Nephron (organoid): ENCODE measurements around the gene KIF7.

Experiments
- H3K27ac Mint-ChIP-seq, 3 experiments: 2 replicates each; pipeline ENCODE4 v1.8.0; 2020; ENCODE audit warnings: mixed read lengths in 3 of 3, mild to moderate bottlenecking in 2 of 3, moderate library complexity in 1 of 3
- H3K27me3 Mint-ChIP-seq: 2 replicates; pipeline ENCODE4 v1.8.0; 2021; ENCODE audit warnings: low read depth, mild to moderate bottlenecking, moderate library complexity, mixed read lengths
- H3K36me3 Mint-ChIP-seq: 2 replicates; pipeline ENCODE4 v1.8.0; 2020; ENCODE audit warnings: low read depth, mixed read lengths
- H3K4me1 Mint-ChIP-seq: 2 replicates; pipeline ENCODE4 v1.8.0; 2020; ENCODE audit warnings: mixed read lengths
- H3K4me3 Mint-ChIP-seq, 3 experiments: 2 replicates each; pipeline ENCODE4 v1.8.0; 2020; ENCODE audit warnings: mild to moderate bottlenecking in 3 of 3, mixed read lengths in 3 of 3, moderate library complexity in 2 of 3
- H3K9me3 Mint-ChIP-seq: 2 replicates; pipeline ENCODE4 v1.8.0; 2020; ENCODE audit warnings: mixed read lengths
- TF ChIP-seq, protein P1 (sequence below), 3 experiments: fragments of 200-600 bp; sonication (generic); IDR thresholded peaks; one replicate each; pipeline ENCODE4 v1.5.0; 2021; ENCODE audit warnings: antibody characterized with exemption in 3 of 3; ENCODE audit not compliant: unreplicated experiment in 3 of 3

The KIF7 gene

DNA sequence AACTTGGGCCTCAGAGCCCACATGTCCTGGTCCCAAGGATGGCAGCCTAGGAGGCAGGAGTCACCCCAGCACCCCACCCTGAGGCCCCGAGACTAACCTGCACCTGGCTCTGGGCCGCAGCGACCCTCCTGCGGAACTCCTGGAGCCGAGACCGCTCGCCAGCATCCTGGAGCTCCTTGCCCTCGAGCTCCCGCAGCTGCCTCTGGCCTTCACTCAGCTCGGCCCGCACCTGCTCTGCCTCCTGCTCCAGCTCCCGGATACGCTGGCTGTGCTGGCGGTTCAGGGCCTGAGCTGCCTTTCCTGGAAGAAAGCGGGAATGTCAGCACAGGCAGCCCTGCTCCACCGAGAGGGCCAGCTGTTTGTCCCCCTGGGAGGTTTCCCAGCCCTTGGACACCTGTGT lies 13.2 kb downstream of the KIF7 start:
- H3K9me3 Mint-ChIP-seq: no peaks in the 10 kb centered on the region
- H3K27ac Mint-ChIP-seq: no peak overlapping the region
- no peak overlapping the region for H3K4me3 Mint-ChIP-seq
- TF ChIP-seq, protein P1, sequence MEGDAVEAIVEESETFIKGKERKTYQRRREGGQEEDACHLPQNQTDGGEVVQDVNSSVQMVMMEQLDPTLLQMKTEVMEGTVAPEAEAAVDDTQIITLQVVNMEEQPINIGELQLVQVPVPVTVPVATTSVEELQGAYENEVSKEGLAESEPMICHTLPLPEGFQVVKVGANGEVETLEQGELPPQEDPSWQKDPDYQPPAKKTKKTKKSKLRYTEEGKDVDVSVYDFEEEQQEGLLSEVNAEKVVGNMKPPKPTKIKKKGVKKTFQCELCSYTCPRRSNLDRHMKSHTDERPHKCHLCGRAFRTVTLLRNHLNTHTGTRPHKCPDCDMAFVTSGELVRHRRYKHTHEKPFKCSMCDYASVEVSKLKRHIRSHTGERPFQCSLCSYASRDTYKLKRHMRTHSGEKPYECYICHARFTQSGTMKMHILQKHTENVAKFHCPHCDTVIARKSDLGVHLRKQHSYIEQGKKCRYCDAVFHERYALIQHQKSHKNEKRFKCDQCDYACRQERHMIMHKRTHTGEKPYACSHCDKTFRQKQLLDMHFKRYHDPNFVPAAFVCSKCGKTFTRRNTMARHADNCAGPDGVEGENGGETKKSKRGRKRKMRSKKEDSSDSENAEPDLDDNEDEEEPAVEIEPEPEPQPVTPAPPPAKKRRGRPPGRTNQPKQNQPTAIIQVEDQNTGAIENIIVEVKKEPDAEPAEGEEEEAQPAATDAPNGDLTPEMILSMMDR (IDR thresholded peaks at IDR 0.05; ENCODE audit: unreplicated experiment in 3 of 3): no peak
- H3K4me1 Mint-ChIP-seq: no peaks in the 10 kb centered on the region
- no peaks in the 10 kb centered on the region for H3K27me3 Mint-ChIP-seq
- peaks cover 50% of the 10 kb centered on the region for H3K36me3 Mint-ChIP-seq

DNA sequence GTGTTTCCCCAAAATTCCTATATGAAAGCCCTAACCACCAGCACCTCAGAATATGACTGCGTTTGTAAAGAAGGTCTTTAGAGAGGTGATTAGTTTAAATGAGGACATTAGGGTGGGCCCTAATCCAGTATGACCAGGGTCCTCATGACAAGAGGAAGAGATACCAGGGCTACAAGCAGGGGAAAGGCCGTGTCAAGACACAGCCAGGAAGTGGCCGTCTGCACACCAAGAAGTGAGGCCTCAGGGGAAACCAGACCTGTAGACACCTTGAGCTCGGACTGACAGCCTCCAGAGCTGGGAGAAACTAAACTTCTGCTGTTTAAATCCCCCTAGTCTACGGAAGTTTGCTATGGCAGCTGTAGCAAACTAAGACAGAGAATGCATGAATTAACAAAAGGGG lies 14.2 kb downstream of the KIF7 start:
- Mint-ChIP-seq H3K4me1 (no peaks in the 10 kb centered on the region), H3K27me3 (no peaks in the 10 kb centered on the region), H3K27ac (no peak overlapping the region), H3K4me3 (no peak overlapping the region), H3K36me3 (peaks cover 48% of the 10 kb centered on the region), H3K9me3 (no peaks in the 10 kb centered on the region)
- TF ChIP-seq, protein P1 (IDR thresholded peaks at IDR 0.05; ENCODE audit: unreplicated experiment in 3 of 3): no peak

DNA sequence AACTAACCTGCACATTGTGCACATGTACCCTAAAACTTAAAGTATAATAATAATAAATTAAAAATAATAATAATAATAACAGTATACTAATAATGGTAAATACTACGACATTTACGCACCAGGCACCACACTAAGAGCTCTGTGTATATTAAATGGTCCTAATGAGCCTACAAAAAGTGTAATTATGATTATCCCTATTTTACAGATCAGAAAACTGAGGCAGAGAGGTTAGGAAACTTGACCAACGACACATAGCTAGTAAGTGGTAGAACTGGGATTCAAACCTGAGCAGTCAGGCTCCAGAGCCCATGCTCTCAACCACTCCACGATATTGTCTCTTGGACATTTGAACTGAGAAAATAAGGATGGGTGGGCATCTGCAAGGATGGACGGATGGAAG lies 15.0 kb downstream of the KIF7 start:
- no peak overlapping the region for H3K27ac Mint-ChIP-seq
- no peak overlapping the region for H3K4me3 Mint-ChIP-seq
- no peaks in the 10 kb centered on the region for H3K27me3 Mint-ChIP-seq
- no peaks in the 10 kb centered on the region for H3K4me1 Mint-ChIP-seq
- H3K36me3 Mint-ChIP-seq: peaks cover 51% of the 10 kb centered on the region
- TF ChIP-seq, protein P1 (IDR thresholded peaks at IDR 0.05; ENCODE audit: unreplicated experiment in 3 of 3): no peak
- peaks cover 3% of the 10 kb centered on the region for H3K9me3 Mint-ChIP-seq

DNA sequence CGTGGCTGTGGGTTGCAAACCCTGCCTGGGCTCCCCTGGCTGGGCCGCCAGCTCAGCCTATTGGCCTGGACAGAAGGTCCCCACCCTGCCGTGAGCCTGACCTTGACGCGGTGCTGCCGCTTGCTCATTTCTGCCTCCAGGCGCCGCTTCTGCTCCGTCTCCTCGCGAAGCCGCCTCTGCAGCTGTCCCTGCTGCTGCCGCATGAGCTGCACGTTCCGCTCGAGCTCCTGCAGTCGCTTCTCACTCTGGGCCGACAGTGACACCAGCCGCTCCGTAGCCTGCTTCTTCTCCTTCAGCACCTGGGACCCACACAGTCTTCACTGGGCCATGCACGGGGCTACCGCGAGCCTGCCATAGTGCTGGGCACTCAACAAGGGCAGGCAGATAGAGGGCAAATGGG lies 21.7 kb downstream of the KIF7 start:
- Mint-ChIP-seq H3K9me3 (peaks cover 12% of the 10 kb centered on the region), H3K27me3 (no peaks in the 10 kb centered on the region), H3K4me3 (no peak overlapping the region), H3K4me1 (no peaks in the 10 kb centered on the region), H3K36me3 (peaks cover 66% of the 10 kb centered on the region), H3K27ac (no peak overlapping the region)
- TF ChIP-seq, protein P1 (IDR thresholded peaks at IDR 0.05; ENCODE audit: unreplicated experiment in 3 of 3): no peak

DNA sequence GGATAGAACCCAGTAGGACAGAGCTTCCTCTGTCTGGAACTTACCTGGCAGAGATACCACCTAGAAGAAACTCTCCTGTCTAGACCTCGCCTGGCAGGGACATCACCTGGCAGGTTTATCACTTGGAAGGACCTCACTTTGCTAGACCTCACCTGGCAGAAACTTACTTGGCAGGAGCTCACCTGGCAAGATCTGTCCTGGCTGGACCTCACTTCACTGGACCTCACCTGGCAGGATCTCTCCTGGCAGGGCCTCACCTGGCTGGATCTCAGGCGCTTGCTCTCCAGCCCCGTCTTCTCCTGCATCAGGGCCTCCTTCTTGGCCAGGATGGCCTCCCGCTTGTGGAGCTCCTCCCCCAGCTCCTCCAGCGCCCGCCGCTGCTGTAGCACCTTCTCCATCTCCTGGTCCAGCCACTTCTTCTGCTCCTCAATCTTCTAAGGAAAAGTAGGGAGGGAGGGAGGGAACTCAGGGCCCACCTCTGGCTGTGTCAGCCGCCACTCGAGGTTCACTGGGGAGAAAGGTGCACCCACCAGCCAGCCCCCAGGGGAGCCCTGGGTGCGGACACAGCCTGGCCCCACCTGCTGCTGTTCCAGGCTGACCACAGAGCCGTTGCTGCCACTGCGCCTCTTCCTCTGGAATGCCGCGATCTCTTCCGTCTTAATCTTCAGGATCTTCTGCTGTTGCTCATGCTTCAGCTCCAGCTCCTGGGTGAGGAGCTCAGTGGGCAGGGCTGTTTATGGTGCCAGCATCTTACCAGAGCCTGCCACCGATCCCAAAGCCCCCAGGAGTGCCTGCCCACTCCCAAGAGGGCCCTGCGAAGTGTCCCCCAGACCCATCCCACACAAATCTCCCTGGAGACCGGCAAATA lies 22.5 kb downstream of the KIF7 start:
- H3K36me3 Mint-ChIP-seq: peaks cover 69% of the 10 kb centered on the region
- no peak overlapping the region for H3K27ac Mint-ChIP-seq
- H3K4me1 Mint-ChIP-seq: no peaks in the 10 kb centered on the region
- TF ChIP-seq, protein P1 (IDR thresholded peaks at IDR 0.05; ENCODE audit: unreplicated experiment in 3 of 3): no peak
- peaks cover 12% of the 10 kb centered on the region for H3K9me3 Mint-ChIP-seq
- no peaks in the 10 kb centered on the region for H3K27me3 Mint-ChIP-seq
- H3K4me3 Mint-ChIP-seq: no peak overlapping the region

DNA sequence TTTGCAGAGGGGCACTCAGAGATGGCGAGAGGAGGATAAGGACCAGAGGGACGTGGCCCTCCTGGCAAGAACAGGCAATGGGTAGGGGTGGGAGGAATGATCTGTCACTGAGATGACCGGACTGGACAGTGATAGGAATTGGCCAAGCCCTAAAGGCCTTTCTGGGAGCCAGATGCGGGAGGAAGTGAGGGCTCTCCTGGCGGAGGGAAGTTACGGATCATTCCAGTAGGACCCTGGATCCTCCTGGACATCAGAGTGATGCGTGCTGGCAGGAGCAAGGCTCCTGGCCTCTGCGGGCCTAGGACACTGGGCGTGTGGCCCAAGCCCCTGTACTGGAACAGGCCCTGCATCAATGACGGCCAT lies 23.4 kb downstream of the KIF7 start:
- Mint-ChIP-seq H3K9me3 (peaks cover 12% of the 10 kb centered on the region), H3K4me1 (no peaks in the 10 kb centered on the region), H3K36me3 (peaks cover 77% of the 10 kb centered on the region), H3K4me3 (no peak overlapping the region), H3K27ac (no peak overlapping the region), H3K27me3 (no peaks in the 10 kb centered on the region)
- TF ChIP-seq, protein P1 (IDR thresholded peaks at IDR 0.05; ENCODE audit: unreplicated experiment in 3 of 3): no peak
